NT2/D1 (cell line): Measurements from ENCODE around the gene BATF.

ENCODE experiments used
- DNase-seq: peaks from one replicate; pipeline ENCODE4 v3.0.0-alpha.2; 2011; ENCODE audit warnings: low read depth, low spot score
- H3K27me3 ChIP-seq: 2 replicates; pipeline ENCODE4 v1.6.0; 2011; ENCODE audit warnings: mild to moderate bottlenecking; ENCODE audit not compliant: insufficient read length, insufficient read depth
- H3K36me3 ChIP-seq: 2 replicates; pipeline ENCODE4 v1.6.1; 2011; ENCODE audit warnings: mild to moderate bottlenecking, low read length, mixed read lengths; ENCODE audit not compliant: insufficient read depth, insufficient read length
- H3K4me1 ChIP-seq: 2 replicates; pipeline ENCODE4 v1.5.1; 2011; ENCODE audit not compliant: insufficient read depth, insufficient read length
- H3K4me3 ChIP-seq: 2 replicates; pipeline ENCODE4 v1.5.1; 2011; ENCODE audit warnings: low read depth; ENCODE audit not compliant: insufficient read length
- H3K9ac ChIP-seq: 2 replicates; pipeline ENCODE4 v1.6.0; 2011; ENCODE audit warnings: low read depth; ENCODE audit not compliant: insufficient read length
- H3K9me3 ChIP-seq: 2 replicates; pipeline ENCODE4 v1.5.1; 2011; ENCODE audit warnings: mild to moderate bottlenecking, low read length; ENCODE audit not compliant: insufficient read depth
- SUZ12 ChIP-seq: IDR thresholded peaks from 2 replicates; pipeline ENCODE4 v1.6.1; 2011; ENCODE audit not compliant: insufficient read length, insufficient read depth; ENCODE audit errors: extremely low read depth
- YY1 ChIP-seq: IDR thresholded peaks from 2 replicates; pipeline ENCODE4 v1.6.1; 2011; ENCODE audit not compliant: insufficient read length, insufficient read depth
- ZNF274 ChIP-seq: IDR thresholded peaks from 2 replicates; pipeline ENCODE4 v1.6.1; 2011; ENCODE audit warnings: mild to moderate bottlenecking, low read depth, low read length

BATF gene

GRCh38 chr14:75484711-75485429 is 37.4 kb upstream of the BATF start:
- H3K4me3 ChIP-seq, result no peak overlapping the region
- H3K36me3 ChIP-seq, result no peaks in the 10 kb centered on the region
- TF ChIP-seq ZNF274 (no peak), SUZ12 (no peak), YY1 (no peak)
- H3K4me1 ChIP-seq, result no peaks in the 10 kb centered on the region
- H3K9me3 ChIP-seq, result no peaks in the 10 kb centered on the region; the same call in 1 of the 2 replicates
- H3K9ac ChIP-seq, result no peak overlapping the region
- DNase-seq, result no peak
- no peaks in the 10 kb centered on the region for H3K27me3 ChIP-seq

- Histone ChIP-seq H3K36me3 (no peaks in the 10 kb centered on the region), H3K9me3 (no peaks in the 10 kb centered on the region), H3K4me1 (no peaks in the 10 kb centered on the region), H3K4me3 (no peak overlapping the region), H3K27me3 (no peaks in the 10 kb centered on the region), H3K9ac (no peak overlapping the region)
- no peak for DNase-seq
- TF ChIP-seq YY1 (no peak), ZNF274 (no peak), SUZ12 (no peak)
Measured at GRCh38 chr14:75486318-75486717, 36.0 kb upstream of the BATF start.

GRCh38 chr14:75487155-75487671 is 35.1 kb upstream of the BATF start:
- no peak for DNase-seq
- no peaks in the 10 kb centered on the region for H3K9me3 ChIP-seq
- no peaks in the 10 kb centered on the region for H3K36me3 ChIP-seq
- H3K4me1 ChIP-seq, result no peaks in the 10 kb centered on the region
- H3K27me3 ChIP-seq, result no peaks in the 10 kb centered on the region
- no peak for TF ChIP-seq YY1
- TF ChIP-seq SUZ12, result no peak
- TF ChIP-seq ZNF274, result no peak
- H3K4me3 ChIP-seq, result no peak overlapping the region
- no peak overlapping the region for H3K9ac ChIP-seq

- DNase-seq, result no peak
- Histone ChIP-seq H3K9me3 (no peaks in the 10 kb centered on the region), H3K27me3 (no peaks in the 10 kb centered on the region), H3K9ac (no peak overlapping the region), H3K4me3 (no peak overlapping the region), H3K36me3 (no peaks in the 10 kb centered on the region), H3K4me1 (no peaks in the 10 kb centered on the region)
- TF ChIP-seq SUZ12 (no peak), ZNF274 (no peak), YY1 (no peak)
Measured at GRCh38 chr14:75489480-75489837, 32.8 kb upstream of the BATF start.

GRCh38 chr14:75491376-75491978 is 30.8 kb upstream of the BATF start:
- Histone ChIP-seq H3K4me1 (no peaks in the 10 kb centered on the region), H3K27me3 (no peaks in the 10 kb centered on the region), H3K9ac (no peak overlapping the region), H3K4me3 (no peak overlapping the region), H3K36me3 (no peaks in the 10 kb centered on the region), H3K9me3 (no peaks in the 10 kb centered on the region)
- DNase-seq, result no peak
- TF ChIP-seq ZNF274 (no peak), SUZ12 (no peak), YY1 (no peak)

- Histone ChIP-seq H3K27me3 (no peaks in the 10 kb centered on the region), H3K4me3 (no peak overlapping the region), H3K9ac (no peak overlapping the region), H3K9me3 (no peaks in the 10 kb centered on the region), H3K36me3 (no peaks in the 10 kb centered on the region), H3K4me1 (no peaks in the 10 kb centered on the region)
- no peak for TF ChIP-seq YY1
- no peak for TF ChIP-seq SUZ12
- no peak for TF ChIP-seq ZNF274
- DNase-seq, result no peak
Measured at GRCh38 chr14:75492832-75493591, 29.3 kb upstream of the BATF start.

- Histone ChIP-seq H3K4me3 (no peak overlapping the region), H3K9me3 (no peaks in the 10 kb centered on the region), H3K27me3 (no peaks in the 10 kb centered on the region), H3K4me1 (no peaks in the 10 kb centered on the region), H3K9ac (no peak overlapping the region), H3K36me3 (no peaks in the 10 kb centered on the region)
- no peak for TF ChIP-seq ZNF274
- no peak for TF ChIP-seq YY1
- TF ChIP-seq SUZ12, result no peak
- DNase-seq, result no peak
Measured at GRCh38 chr14:75493592-75494087, 28.6 kb upstream of the BATF start.
